Measurements from ENCODE around the gene CYFIP2. TPM values are rescaled to one million over a fixed set of nuclear protein-coding genes. Genes with fewer than 3 reads are reported as not detected.
A peak's percentile ranks its signal among the peaks of the same experiment; 100 is the strongest.

The CYFIP2 gene
- total and polyA plus RNA-seq, 12 donors, result 20.3 to 50.8 (median 31.1) TPM

DNA sequence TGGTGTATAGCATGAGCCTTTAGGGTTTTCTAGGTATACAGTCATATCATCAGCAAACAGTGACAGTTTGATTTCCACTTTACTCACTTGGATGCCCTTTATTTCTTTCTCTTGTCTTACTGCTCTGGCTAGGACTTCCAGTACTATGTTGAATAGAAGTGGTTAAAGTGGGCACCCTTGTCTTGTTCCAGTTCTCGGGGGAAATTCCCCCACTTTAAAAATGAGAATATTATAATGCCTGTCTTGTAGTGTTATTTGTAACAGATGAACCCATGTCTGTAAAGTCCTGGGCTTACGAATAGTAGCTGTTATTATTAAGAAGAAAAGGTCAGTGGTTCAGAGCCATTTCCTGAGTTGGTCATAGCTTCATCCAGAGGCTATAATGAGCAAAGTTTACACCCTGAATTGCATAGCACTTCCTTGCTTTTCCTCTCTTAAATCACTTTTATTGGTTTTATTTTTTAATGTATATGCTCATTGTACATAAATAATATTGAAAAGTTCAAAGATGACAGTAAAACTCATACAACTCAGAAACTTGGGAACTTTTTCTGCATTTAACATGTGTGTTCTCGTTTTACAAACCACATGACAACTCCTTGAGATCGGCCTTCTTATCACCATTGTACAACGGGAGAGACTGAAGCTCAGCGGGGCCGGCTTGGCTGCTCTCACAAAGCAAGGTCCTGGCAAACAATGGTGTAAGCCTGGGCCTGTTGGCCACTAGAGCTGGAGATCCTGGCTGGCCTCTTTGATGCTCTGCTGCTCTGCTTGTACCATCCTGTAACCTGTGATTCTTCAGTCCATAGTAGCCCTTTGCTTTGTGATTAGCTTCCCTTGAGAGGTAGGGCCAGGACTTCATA is 85.2 kb downstream of the CYFIP2 start:
- Histone ChIP-seq H3K9me3 (no peaks in the 10 kb centered on the region), H3K27ac (no peak overlapping the region), H3K4me1 (peaks cover 0 to 12% (median 0%) of the 10 kb centered on the region in 9 donors), H3K27me3 (no peaks in the 10 kb centered on the region), H3K36me3 (peaks cover 0 to 21% (median 0%) of the 10 kb centered on the region in 9 donors), H3K4me3 (no peak overlapping the region)
- no peak for TF ChIP-seq CTCF (IDR thresholded peaks at IDR 0.05)
- ATAC-seq, result no peak
- intact Hi-C loops (cut with DNase I), result no loop called here
- 45 to 56% methylated on average over 7 of the region's 7 CpGs for WGBS, 2 donors
- DNase-seq, result no peak

DNA sequence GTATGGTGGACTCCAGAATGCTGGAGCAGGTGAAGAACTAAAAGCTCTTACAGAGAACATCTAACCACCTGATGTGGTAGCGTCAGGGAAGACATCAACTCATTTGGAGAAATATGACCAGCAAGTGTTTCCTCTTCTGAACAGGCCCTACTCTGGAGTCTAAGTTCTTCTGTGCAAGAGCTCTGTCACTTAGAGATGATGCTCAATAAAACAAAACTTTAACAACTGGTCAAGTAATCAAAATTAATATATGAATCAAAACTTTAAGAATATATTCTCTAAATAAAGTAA is 85.8 kb downstream of the CYFIP2 start:
- no peaks in the 10 kb centered on the region for H3K9me3 ChIP-seq
- intact Hi-C loops (cut with DNase I), result no loop called here
- WGBS, 2 donors, result 93 to 97% methylated on average over 1 of the region's 1 CpG
- ATAC-seq (no peak), DNase-seq (no peak)
- H3K36me3 ChIP-seq, result peaks cover 0 to 21% (median 0%) of the 10 kb centered on the region in 9 donors
- no peak overlapping the region for H3K4me3 ChIP-seq
- H3K27ac ChIP-seq, result no peak overlapping the region
- peaks cover 0 to 12% (median 0%) of the 10 kb centered on the region in 9 donors for H3K4me1 ChIP-seq
- no peak for TF ChIP-seq CTCF (IDR thresholded peaks at IDR 0.05)
- H3K27me3 ChIP-seq, result no peaks in the 10 kb centered on the region

- 79 to 81% methylated on average over 12 of the region's 12 CpGs for WGBS, 2 donors
- Histone ChIP-seq H3K27ac (no peak overlapping the region), H3K36me3 (peaks cover 0 to 18% (median 0%) of the 10 kb centered on the region in 9 donors), H3K4me3 (no peak overlapping the region), H3K9me3 (no peaks in the 10 kb centered on the region), H3K4me1 (peaks cover 0 to 3% (median 0%) of the 10 kb centered on the region in 9 donors), H3K27me3 (no peaks in the 10 kb centered on the region)
- intact Hi-C loops (cut with DNase I), result no loop called here
- TF ChIP-seq CTCF (IDR thresholded peaks at IDR 0.05), result no peak
- no peak for DNase-seq
- ATAC-seq, result no peak
Measured at GRCh38 chr5:157352756-157353340, 86.9 kb downstream of the CYFIP2 start.

DNA sequence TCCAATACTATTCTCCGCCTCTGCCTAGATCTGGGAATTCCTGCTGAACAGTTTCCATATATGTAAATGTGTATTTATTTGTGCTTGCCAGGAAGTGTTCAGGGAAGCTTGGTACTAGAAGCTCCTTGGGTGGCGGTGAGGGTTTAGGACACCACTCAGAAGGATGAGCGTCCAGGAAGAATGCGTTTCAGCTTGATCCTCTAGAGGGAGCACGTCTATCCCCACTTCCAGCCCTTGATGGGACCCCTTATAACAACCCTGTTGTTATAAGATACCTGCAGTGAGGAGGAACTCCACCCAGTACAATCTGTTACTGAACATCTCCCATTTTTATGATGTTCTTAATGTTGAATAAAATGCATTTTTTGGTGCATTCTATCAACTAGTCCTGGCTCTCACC is 88.9 kb downstream of the CYFIP2 start:
- TF ChIP-seq CTCF (IDR thresholded peaks at IDR 0.05), result peak in 5 of 9 donors; percentile 16 to 29 (median 19)
- Histone ChIP-seq H3K36me3 (peaks cover 0 to 36% (median 0%) of the 10 kb centered on the region in 9 donors), H3K4me1 (peaks cover 0 to 3% (median 0%) of the 10 kb centered on the region in 9 donors), H3K4me3 (no peak overlapping the region), H3K27ac (no peak overlapping the region), H3K27me3 (no peaks in the 10 kb centered on the region), H3K9me3 (no peaks in the 10 kb centered on the region)
- WGBS, 2 donors, result 64 to 71% methylated on average over 5 of the region's 5 CpGs
- peak in 1 of 8 donors; percentile 24 for ATAC-seq
- DNase-seq, result no peak
- intact Hi-C loops (cut with DNase I), result no loop called here

Measured in heart right ventricle (tissue), 16 donors.